ENCODE data around the gene FAM156B.
A peak's percentile ranks its signal among the peaks of the same experiment; 100 is the strongest.
"Not testable (repeated sequence)": the region's sequence is repeated elsewhere in the genome, so short reads cannot be mapped to it uniquely, and the experiment has no call there.

The FAM156B gene

GRCh38 chrX:52888090-52888489 lies 9.0 kb upstream of the FAM156B start:
- H3K27me3 Mint-ChIP-seq; DNase-seq (ENCODE audit: low spot score in 2 of 2); ATAC-seq (replicated peaks; ENCODE audit: extremely low read depth, poor library complexity, severe bottlenecking); H3K9me3 Mint-ChIP-seq; H3K36me3 Mint-ChIP-seq (ENCODE audit: insufficient read depth); H3K4me3 Mint-ChIP-seq; H3K27ac Mint-ChIP-seq (ENCODE audit: low read depth); H3K4me1 Mint-ChIP-seq: not testable (repeated sequence)

GRCh38 chrX:52896438-52896837 lies 692 bp upstream of the FAM156B start:
- H3K4me1 Mint-ChIP-seq; DNase-seq (ENCODE audit: low spot score in 2 of 2); H3K27me3 Mint-ChIP-seq; H3K36me3 Mint-ChIP-seq (ENCODE audit: insufficient read depth); H3K27ac Mint-ChIP-seq (ENCODE audit: low read depth); H3K4me3 Mint-ChIP-seq; H3K9me3 Mint-ChIP-seq: not testable (repeated sequence)
- peak; percentile 17 for ATAC-seq (replicated peaks; ENCODE audit: extremely low read depth, poor library complexity, severe bottlenecking)

GRCh38 chrX:52905531-52905930 lies 8.4 kb downstream of the FAM156B start:
- not testable (repeated sequence) for H3K9me3 Mint-ChIP-seq, H3K4me3 Mint-ChIP-seq, H3K4me1 Mint-ChIP-seq

GRCh38 chrX:52906072-52906471 lies 8.9 kb downstream of the FAM156B start:
- H3K9me3 Mint-ChIP-seq; H3K36me3 Mint-ChIP-seq (ENCODE audit: insufficient read depth); H3K27me3 Mint-ChIP-seq; H3K4me1 Mint-ChIP-seq; H3K27ac Mint-ChIP-seq (ENCODE audit: low read depth); H3K4me3 Mint-ChIP-seq; DNase-seq (ENCODE audit: low spot score in 2 of 2); ATAC-seq (replicated peaks; ENCODE audit: extremely low read depth, poor library complexity, severe bottlenecking): not testable (repeated sequence)

More at GRCh38 chrX:52905531-52905930, 8.4 kb downstream of the FAM156B start:
- not testable (repeated sequence) for DNase-seq (ENCODE audit: low spot score in 2 of 2); ATAC-seq (replicated peaks; ENCODE audit: extremely low read depth, poor library complexity, severe bottlenecking); H3K36me3 Mint-ChIP-seq (ENCODE audit: insufficient read depth); H3K27me3 Mint-ChIP-seq; H3K27ac Mint-ChIP-seq (ENCODE audit: low read depth)

GRCh38 chrX:52907137-52907536 lies 10.0 kb downstream of the FAM156B start:
- not testable (repeated sequence) for H3K27ac Mint-ChIP-seq (ENCODE audit: low read depth)

GRCh38 chrX:52907900-52908299 lies 10.8 kb downstream of the FAM156B start:
- not testable (repeated sequence) for H3K4me1 Mint-ChIP-seq; H3K27me3 Mint-ChIP-seq; H3K9me3 Mint-ChIP-seq; H3K4me3 Mint-ChIP-seq; H3K27ac Mint-ChIP-seq (ENCODE audit: low read depth); H3K36me3 Mint-ChIP-seq (ENCODE audit: insufficient read depth); DNase-seq (ENCODE audit: low spot score in 2 of 2); ATAC-seq (replicated peaks; ENCODE audit: extremely low read depth, poor library complexity, severe bottlenecking)

More at GRCh38 chrX:52907137-52907536, 10.0 kb downstream of the FAM156B start:
- not testable (repeated sequence) for ATAC-seq (replicated peaks; ENCODE audit: extremely low read depth, poor library complexity, severe bottlenecking); H3K36me3 Mint-ChIP-seq (ENCODE audit: insufficient read depth); H3K27me3 Mint-ChIP-seq; H3K4me1 Mint-ChIP-seq; H3K9me3 Mint-ChIP-seq; H3K4me3 Mint-ChIP-seq; DNase-seq (ENCODE audit: low spot score in 2 of 2)

GRCh38 chrX:52909313-52909969 lies 12.3 kb downstream of the FAM156B start:
- not testable (repeated sequence) for H3K27ac Mint-ChIP-seq (ENCODE audit: low read depth); H3K36me3 Mint-ChIP-seq (ENCODE audit: insufficient read depth); H3K4me3 Mint-ChIP-seq; H3K9me3 Mint-ChIP-seq; ATAC-seq (replicated peaks; ENCODE audit: extremely low read depth, poor library complexity, severe bottlenecking); H3K4me1 Mint-ChIP-seq; H3K27me3 Mint-ChIP-seq; DNase-seq (ENCODE audit: low spot score in 2 of 2)

- DNase-seq (ENCODE audit: low spot score in 2 of 2); ATAC-seq (replicated peaks; ENCODE audit: extremely low read depth, poor library complexity, severe bottlenecking); H3K27ac Mint-ChIP-seq (ENCODE audit: low read depth); H3K4me1 Mint-ChIP-seq; H3K9me3 Mint-ChIP-seq; H3K36me3 Mint-ChIP-seq (ENCODE audit: insufficient read depth); H3K27me3 Mint-ChIP-seq; H3K4me3 Mint-ChIP-seq: not testable (repeated sequence)
These were observed 16.6 kb downstream of the FAM156B start for GRCh38 chrX:52913681-52914080.

GRCh38 chrX:52914704-52915103 lies 17.6 kb downstream of the FAM156B start:
- H3K4me3 Mint-ChIP-seq; DNase-seq (ENCODE audit: low spot score in 2 of 2); H3K4me1 Mint-ChIP-seq; ATAC-seq (replicated peaks; ENCODE audit: extremely low read depth, poor library complexity, severe bottlenecking); H3K9me3 Mint-ChIP-seq; H3K36me3 Mint-ChIP-seq (ENCODE audit: insufficient read depth); H3K27ac Mint-ChIP-seq (ENCODE audit: low read depth); H3K27me3 Mint-ChIP-seq: not testable (repeated sequence)

GRCh38 chrX:52923781-52924241 lies 26.7 kb downstream of the FAM156B start:
- Mint-ChIP-seq H3K4me1 (peaks cover 25% of the 10 kb centered on the region), H3K27ac (ENCODE audit: low read depth) (no peak overlapping the region), H3K9me3 (no peaks in the 10 kb centered on the region), H3K27me3 (peaks cover 15% of the 10 kb centered on the region), H3K36me3 (ENCODE audit: insufficient read depth) (peaks cover 23% of the 10 kb centered on the region), H3K4me3 (no peak overlapping the region)
- DNase-seq (ENCODE audit: low spot score in 2 of 2): no peak
- no peak for ATAC-seq (replicated peaks; ENCODE audit: extremely low read depth, poor library complexity, severe bottlenecking)

- Mint-ChIP-seq H3K36me3 (ENCODE audit: insufficient read depth) (peaks cover 15% of the 10 kb centered on the region), H3K27me3 (peaks cover 15% of the 10 kb centered on the region), H3K4me1 (peaks cover 21% of the 10 kb centered on the region)
- H3K4me3 Mint-ChIP-seq; DNase-seq (ENCODE audit: low spot score in 2 of 2); H3K9me3 Mint-ChIP-seq; ATAC-seq (replicated peaks; ENCODE audit: extremely low read depth, poor library complexity, severe bottlenecking); H3K27ac Mint-ChIP-seq (ENCODE audit: low read depth): not testable (repeated sequence)
These were observed 33.1 kb downstream of the FAM156B start for GRCh38 chrX:52930214-52930613.

GRCh38 chrX:52933213-52933612 lies 36.1 kb downstream of the FAM156B start:
- no peaks in the 10 kb centered on the region for H3K9me3 Mint-ChIP-seq
- H3K4me3 Mint-ChIP-seq: no peak overlapping the region
- no peak for DNase-seq (ENCODE audit: low spot score in 2 of 2)
- ATAC-seq (replicated peaks; ENCODE audit: extremely low read depth, poor library complexity, severe bottlenecking): no peak
- H3K4me1 Mint-ChIP-seq: peaks cover 15% of the 10 kb centered on the region
- H3K36me3 Mint-ChIP-seq (ENCODE audit: insufficient read depth): peaks cover 19% of the 10 kb centered on the region
- no peak overlapping the region for H3K27ac Mint-ChIP-seq (ENCODE audit: low read depth)
- H3K27me3 Mint-ChIP-seq: no peaks in the 10 kb centered on the region

GRCh38 chrX:52933976-52934703 lies 37.0 kb downstream of the FAM156B start:
- no peak for ATAC-seq (replicated peaks; ENCODE audit: extremely low read depth, poor library complexity, severe bottlenecking)
- Mint-ChIP-seq H3K9me3 (no peaks in the 10 kb centered on the region), H3K4me3 (peak overlapping the region; percentile 88)

More at GRCh38 chrX:52933976-52934703, 37.0 kb downstream of the FAM156B start:
- no peaks in the 10 kb centered on the region for H3K27me3 Mint-ChIP-seq
- no peak for DNase-seq (ENCODE audit: low spot score in 2 of 2)
- H3K4me1 Mint-ChIP-seq: peaks cover 15% of the 10 kb centered on the region
- peak overlapping the region; percentile 99 for H3K27ac Mint-ChIP-seq (ENCODE audit: low read depth)
- H3K36me3 Mint-ChIP-seq (ENCODE audit: insufficient read depth): peaks cover 19% of the 10 kb centered on the region
